ENCODE measurements around the gene SLC17A8. TPM values are rescaled to one million over a fixed set of nuclear protein-coding genes. Genes with fewer than 3 reads are reported as not detected.

The SLC17A8 gene
- polyA plus RNA-seq, 3 donors, result not detected

- Mint-ChIP-seq H3K27ac (no peak overlapping the region), H3K9me3 (no peaks in the 10 kb centered on the region), H3K27me3 (ENCODE audit: low read depth in 3 of 3) (peaks cover 5 to 9% (median 7%) of the 10 kb centered on the region in 3 donors), H3K4me3 (no peak overlapping the region), H3K4me1 (no peaks in the 10 kb centered on the region), H3K36me3 (no peaks in the 10 kb centered on the region)
- H3K79me2 ChIP-seq (ENCODE audit: insufficient read depth, low read length), result no peaks in the 10 kb centered on the region
- no peak for TF ChIP-seq CTCF (IDR thresholded peaks at IDR 0.05)
- no peaks in the 10 kb centered on the region for H3K36me3 ChIP-seq (replicated peaks in 1 of 2; ENCODE audit: control insufficient read depth in 1 of 2, insufficient read depth in 2 of 2, low read length in 2 of 2)
- H3K4me2 ChIP-seq (replicated peaks; ENCODE audit: extremely low read depth, low read length, poor library complexity, severe bottlenecking), result no peak overlapping the region
- H4K20me1 ChIP-seq (ENCODE audit: insufficient read depth, low read length), result no peaks in the 10 kb centered on the region
- H3K9ac ChIP-seq (ENCODE audit: insufficient read depth, low read length, poor library complexity, severe bottlenecking), result no peak overlapping the region
- intact Hi-C loops (cut with micrococcal nuclease), result no loop called here
- H3K9me3 ChIP-seq (replicated peaks in 1 of 2; ENCODE audit: control insufficient read depth in 1 of 2, insufficient read depth in 1 of 2, low read length in 2 of 2), result no peaks in the 10 kb centered on the region
- H3K4me1 ChIP-seq (ENCODE audit: control insufficient read depth in 1 of 2, insufficient read depth in 2 of 2, low read length in 2 of 2), result no peaks in the 10 kb centered on the region
- no peak overlapping the region for H3K27ac ChIP-seq (ENCODE audit: low read depth in 1 of 2, low read length in 2 of 2)
- H3K4me3 ChIP-seq (replicated peaks in 1 of 3; ENCODE audit: low read depth in 2 of 3, low read length in 3 of 3), result no peak overlapping the region
- no peaks in the 10 kb centered on the region for H3K27me3 ChIP-seq (ENCODE audit: control insufficient read depth in 2 of 2, insufficient read depth in 2 of 2, low read length in 2 of 2)
- WGBS (ENCODE audit: insufficient coverage), result 100% methylated on average over 1 of the region's 5 CpGs
- DNase-seq, result no peak
- H2AFZ ChIP-seq (ENCODE audit: insufficient read depth, low read depth, low read length, poor library complexity, severe bottlenecking), result no peak overlapping the region
Observed at GRCh38 chr12:100388382-100388781, 31.5 kb downstream of the SLC17A8 start.

- H3K4me1 ChIP-seq (ENCODE audit: control insufficient read depth in 1 of 2, insufficient read depth in 2 of 2, low read length in 2 of 2), result no peaks in the 10 kb centered on the region
- no peaks in the 10 kb centered on the region for H3K27me3 ChIP-seq (ENCODE audit: control insufficient read depth in 2 of 2, insufficient read depth in 2 of 2, low read length in 2 of 2)
- no peak for TF ChIP-seq CTCF (IDR thresholded peaks at IDR 0.05)
- no peak overlapping the region for H3K4me3 ChIP-seq (replicated peaks in 1 of 3; ENCODE audit: low read depth in 2 of 3, low read length in 3 of 3)
- Mint-ChIP-seq H3K36me3 (no peaks in the 10 kb centered on the region), H3K4me1 (no peaks in the 10 kb centered on the region), H3K27me3 (ENCODE audit: low read depth in 3 of 3) (peaks cover 0 to 3% (median 2%) of the 10 kb centered on the region in 3 donors), H3K27ac (no peak overlapping the region), H3K4me3 (no peak overlapping the region), H3K9me3 (no peaks in the 10 kb centered on the region)
- no peak for DNase-seq
- H3K36me3 ChIP-seq (replicated peaks in 1 of 2; ENCODE audit: control insufficient read depth in 1 of 2, insufficient read depth in 2 of 2, low read length in 2 of 2), result no peaks in the 10 kb centered on the region
- H3K27ac ChIP-seq (ENCODE audit: low read depth in 1 of 2, low read length in 2 of 2), result no peak overlapping the region
- H2AFZ ChIP-seq (ENCODE audit: insufficient read depth, low read depth, low read length, poor library complexity, severe bottlenecking), result no peak overlapping the region
- 83% methylated on average over 1 of the region's 2 CpGs for WGBS (ENCODE audit: insufficient coverage)
- H3K79me2 ChIP-seq (ENCODE audit: insufficient read depth, low read length), result no peaks in the 10 kb centered on the region
- H3K9me3 ChIP-seq (replicated peaks in 1 of 2; ENCODE audit: control insufficient read depth in 1 of 2, insufficient read depth in 1 of 2, low read length in 2 of 2), result no peaks in the 10 kb centered on the region
- intact Hi-C loops (cut with micrococcal nuclease), result no loop called here
- H3K4me2 ChIP-seq (replicated peaks; ENCODE audit: extremely low read depth, low read length, poor library complexity, severe bottlenecking), result no peak overlapping the region
- H3K9ac ChIP-seq (ENCODE audit: insufficient read depth, low read length, poor library complexity, severe bottlenecking), result no peak overlapping the region
- no peaks in the 10 kb centered on the region for H4K20me1 ChIP-seq (ENCODE audit: insufficient read depth, low read length)
Observed at GRCh38 chr12:100391856-100392255, 35.0 kb downstream of the SLC17A8 start.

All from CD14-positive monocyte (primary cell).